Astrocyte of the spinal cord (primary cell): ENCODE results near the gene TASP1.

Experiments used
- DNase-seq: peaks from one replicate; pipeline ENCODE4 v3.0.0; 2011; ENCODE audit warnings: low read depth, low spot score
- H3K4me3 ChIP-seq: 2 replicates; pipeline ENCODE4 v1.5.1; 2011; ENCODE audit warnings: low read depth, mild to moderate bottlenecking, low read length, moderate library complexity
- in situ Hi-C: cut with HindIII; loops from 2 replicates; pipeline ENCODE4 v1.10.0; 2017; ENCODE audit warnings: low sequenced_read_pairs
- TF ChIP-seq, protein P1 (sequence below): IDR thresholded peaks from 2 replicates; pipeline ENCODE4 v1.5.1; 2012; ENCODE audit warnings: low read depth, mild to moderate bottlenecking, low read length, inconsistent platforms

TASP1 gene

DNA sequence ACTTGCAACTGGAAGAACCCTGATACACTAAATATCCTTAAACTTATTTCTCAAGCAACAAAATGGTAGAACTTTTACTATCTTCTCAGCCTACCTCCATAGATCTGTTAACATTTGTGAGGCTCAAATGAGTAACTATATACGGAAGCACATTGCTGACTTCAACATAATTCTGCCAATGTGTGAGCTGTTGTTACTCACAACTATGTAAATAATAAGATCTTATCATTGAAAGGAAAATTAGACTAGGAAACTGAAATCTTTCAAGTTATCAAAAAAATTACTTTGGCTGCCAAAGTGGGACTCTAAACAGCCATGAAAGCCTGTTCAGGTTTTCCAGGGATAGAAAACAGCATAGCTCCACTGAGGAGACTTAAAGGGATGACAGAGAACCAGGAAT lies 40.2 kb upstream of the TASP1 start:
- no peak overlapping the region for H3K4me3 ChIP-seq
- TF ChIP-seq, protein P1, sequence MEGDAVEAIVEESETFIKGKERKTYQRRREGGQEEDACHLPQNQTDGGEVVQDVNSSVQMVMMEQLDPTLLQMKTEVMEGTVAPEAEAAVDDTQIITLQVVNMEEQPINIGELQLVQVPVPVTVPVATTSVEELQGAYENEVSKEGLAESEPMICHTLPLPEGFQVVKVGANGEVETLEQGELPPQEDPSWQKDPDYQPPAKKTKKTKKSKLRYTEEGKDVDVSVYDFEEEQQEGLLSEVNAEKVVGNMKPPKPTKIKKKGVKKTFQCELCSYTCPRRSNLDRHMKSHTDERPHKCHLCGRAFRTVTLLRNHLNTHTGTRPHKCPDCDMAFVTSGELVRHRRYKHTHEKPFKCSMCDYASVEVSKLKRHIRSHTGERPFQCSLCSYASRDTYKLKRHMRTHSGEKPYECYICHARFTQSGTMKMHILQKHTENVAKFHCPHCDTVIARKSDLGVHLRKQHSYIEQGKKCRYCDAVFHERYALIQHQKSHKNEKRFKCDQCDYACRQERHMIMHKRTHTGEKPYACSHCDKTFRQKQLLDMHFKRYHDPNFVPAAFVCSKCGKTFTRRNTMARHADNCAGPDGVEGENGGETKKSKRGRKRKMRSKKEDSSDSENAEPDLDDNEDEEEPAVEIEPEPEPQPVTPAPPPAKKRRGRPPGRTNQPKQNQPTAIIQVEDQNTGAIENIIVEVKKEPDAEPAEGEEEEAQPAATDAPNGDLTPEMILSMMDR, result no peak
- in situ Hi-C loops, result no loop called here
- no peak for DNase-seq

DNA sequence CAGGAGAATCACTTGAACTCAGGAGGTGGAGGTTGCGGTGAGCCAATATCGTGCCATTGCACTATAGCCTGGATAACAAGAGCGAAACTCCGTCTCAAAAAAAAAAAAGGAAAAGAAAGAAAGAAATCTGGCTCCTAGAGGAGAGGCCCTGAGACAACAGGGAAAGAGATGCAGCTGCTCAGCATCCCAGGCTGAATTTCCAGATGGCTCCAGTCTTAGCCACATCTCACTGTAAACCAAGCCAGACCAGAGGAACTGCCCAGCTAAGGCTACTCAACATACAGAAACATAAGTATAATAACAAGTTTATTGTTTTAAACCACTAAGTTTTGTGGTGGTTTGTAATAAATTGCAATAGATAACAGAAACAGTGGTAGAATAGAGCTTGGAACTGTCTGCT lies 38.5 kb upstream of the TASP1 start:
- DNase-seq, result no peak
- TF ChIP-seq, protein P1, result no peak
- in situ Hi-C loops, result no loop called here
- H3K4me3 ChIP-seq, result no peak overlapping the region

DNA sequence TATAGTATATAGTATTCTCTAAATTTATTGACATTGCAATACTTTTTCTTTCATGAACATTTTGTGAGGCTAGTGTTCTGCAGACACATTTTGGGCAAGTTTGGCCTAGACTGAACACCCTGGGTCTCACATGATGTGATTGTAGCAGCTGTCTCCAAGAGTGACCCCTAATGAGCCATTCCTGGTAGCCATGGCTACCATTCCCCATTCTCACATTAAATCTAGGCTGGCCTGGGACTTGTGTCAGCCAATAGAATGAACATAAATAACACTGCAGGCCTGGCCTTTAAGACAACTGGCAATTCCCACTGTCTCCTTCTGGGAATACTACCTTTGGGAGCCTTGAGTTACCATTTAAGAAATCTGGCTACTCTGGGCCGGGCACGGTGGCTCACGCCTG lies 38.0 kb upstream of the TASP1 start:
- DNase-seq, result no peak
- no peak overlapping the region for H3K4me3 ChIP-seq
- in situ Hi-C loops, result no loop called here
- TF ChIP-seq, protein P1, result no peak

DNA sequence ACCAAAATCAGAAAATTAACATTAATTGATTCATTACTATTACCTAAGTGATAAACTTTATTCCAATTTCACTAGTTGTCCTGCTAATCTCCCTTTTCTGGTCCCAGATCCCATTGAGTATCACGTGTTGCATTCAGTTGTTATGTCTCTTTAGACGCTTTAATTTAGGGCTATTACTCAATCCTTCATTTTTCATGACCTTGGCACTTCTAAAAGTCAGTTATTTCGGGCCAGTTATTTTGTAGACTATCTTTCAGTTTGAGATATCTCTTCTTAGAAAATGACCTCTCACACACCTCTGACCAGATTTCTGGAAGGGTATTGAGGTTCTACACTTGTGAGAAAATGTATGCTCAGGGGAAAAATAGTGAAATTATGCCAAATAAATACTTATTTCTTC lies 34.0 kb upstream of the TASP1 start:
- no peak for DNase-seq

DNA sequence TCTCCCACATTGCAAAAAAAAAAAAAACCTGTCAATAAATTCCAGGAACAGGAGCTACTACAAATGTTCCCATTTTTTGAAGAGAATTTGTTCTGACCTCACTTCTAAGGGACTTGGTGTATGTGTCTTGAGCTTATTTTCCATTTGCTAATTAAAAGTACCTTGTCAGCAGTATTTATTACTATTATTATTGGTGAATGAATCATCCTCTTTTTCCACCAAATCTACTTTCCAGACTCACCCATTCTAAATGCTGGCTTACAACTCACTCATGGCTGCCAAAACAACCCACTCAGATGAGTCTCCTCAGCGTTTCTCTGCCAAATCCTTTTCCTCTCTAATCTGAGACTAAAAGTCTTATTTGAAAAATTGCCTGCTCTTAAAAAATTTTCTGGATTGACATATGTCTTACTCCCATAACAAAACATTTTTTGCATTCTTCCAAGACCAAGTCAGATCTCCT lies 33.2 kb upstream of the TASP1 start:
- TF ChIP-seq, protein P1, result no peak
- in situ Hi-C loops, result no loop called here

More for the DNA sequence above, 34.0 kb upstream of the TASP1 start:
- TF ChIP-seq, protein P1, result no peak
- H3K4me3 ChIP-seq, result no peak overlapping the region
- in situ Hi-C loops, result no loop called here

DNA sequence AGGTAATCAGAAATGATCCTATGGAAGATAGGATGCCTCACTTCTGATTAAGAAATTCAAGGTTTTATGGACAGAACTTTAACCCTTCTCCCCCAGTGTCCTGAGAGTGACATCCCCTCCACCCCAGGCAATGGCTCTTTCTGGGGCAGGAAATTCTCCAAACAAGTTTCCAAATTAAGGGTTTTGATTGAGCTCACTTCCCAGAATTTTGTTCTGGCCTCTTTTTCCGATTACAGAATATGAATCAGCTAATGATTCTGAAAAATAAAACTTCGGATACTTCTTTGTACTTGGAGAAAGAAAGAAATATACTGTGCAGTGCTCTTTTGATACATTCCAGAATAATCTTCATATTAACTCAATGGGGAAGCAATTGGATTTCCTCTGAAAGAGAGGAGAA lies 32.8 kb upstream of the TASP1 start:
- in situ Hi-C loops, result no loop called here
- DNase-seq, result no peak
- TF ChIP-seq, protein P1, result no peak
- H3K4me3 ChIP-seq, result no peak overlapping the region

More for the DNA sequence above, 33.2 kb upstream of the TASP1 start:
- peak; percentile 32 for DNase-seq
- H3K4me3 ChIP-seq, result no peak overlapping the region

DNA sequence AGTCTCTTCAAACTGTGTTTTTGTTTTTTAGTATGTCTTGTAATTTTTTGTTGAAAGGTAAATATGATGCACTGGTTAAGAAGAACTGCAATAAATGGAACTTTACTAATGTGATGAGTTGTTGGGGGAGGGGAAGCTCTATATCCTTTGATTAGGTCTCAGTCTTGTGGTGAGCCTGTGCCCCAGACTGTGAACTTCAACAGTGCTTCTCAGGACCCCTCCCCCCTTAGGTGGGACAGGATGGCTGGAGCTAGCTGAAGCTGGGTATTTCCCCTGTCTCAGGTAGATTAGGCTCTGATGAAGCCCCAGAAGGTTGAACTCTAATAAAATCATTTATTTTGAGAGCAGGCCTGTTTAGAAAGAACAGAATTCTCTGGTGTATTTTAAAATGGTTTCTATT lies 31.4 kb upstream of the TASP1 start:
- DNase-seq, result no peak
- in situ Hi-C loops, result no loop called here
- TF ChIP-seq, protein P1, result no peak

More for the DNA sequence above, 31.4 kb upstream of the TASP1 start:
- no peak overlapping the region for H3K4me3 ChIP-seq
